Spinal cord (tissue), 10 donors: ENCODE data around the gene NME7. TPM values are rescaled to one million over a fixed set of nuclear protein-coding genes. Genes with fewer than 3 reads are reported as not detected.
"Not testable (repeated sequence)": the region's sequence is repeated elsewhere in the genome, so short reads cannot be mapped to it uniquely, and the experiment has no call there.

ENCODE experiments used
- DNase-seq, 6 donors: peaks; one replicate each; pipeline versions ENCODE4 v3.0.0 to v3.0.0-alpha.2; 2013 to 2015; ENCODE audit warnings: low spot score in 6 of 6, low read depth in 4 of 6
- H3K27ac ChIP-seq: one replicate; pipeline ENCODE4 v1.5.1; 2013; ENCODE audit warnings: low read depth, low read length, control low read depth
- H3K27me3 ChIP-seq: one replicate; pipeline ENCODE4 v1.6.1; 2013; ENCODE audit warnings: low read length; ENCODE audit not compliant: control insufficient read depth, insufficient read depth
- H3K36me3 ChIP-seq: one replicate; pipeline ENCODE4 v1.6.1; 2013; ENCODE audit warnings: low read length; ENCODE audit not compliant: control insufficient read depth, insufficient read depth
- H3K4me1 ChIP-seq: one replicate; pipeline ENCODE4 v1.6.1; 2013; ENCODE audit warnings: low read length; ENCODE audit not compliant: control insufficient read depth, insufficient read depth
- H3K4me3 ChIP-seq: one replicate; pipeline ENCODE4 v1.5.1; 2013; ENCODE audit warnings: low read depth, low read length, control low read depth
- H3K9me3 ChIP-seq: one replicate; pipeline ENCODE4 v1.6.1; 2013; ENCODE audit warnings: low read length; ENCODE audit not compliant: control insufficient read depth, insufficient read depth
- WGBS: methylation state at CpG from one replicate; pipeline ENCODE4 v1.1.5; 2013; ENCODE audit warnings: missing lambda C conversion rate; ENCODE audit not compliant: insufficient coverage; 5-methylcytosine and 5-hydroxymethylcytosine counted together
- polyA plus RNA-seq, 2 donors: library from polyadenylated mRNA; unstranded; fragments of 120-200 nt; gene quantifications; one replicate each; pipeline ENCODE4 v1.2.1, GENCODE V29; 2013; ENCODE audit not compliant: insufficient read length in 2 of 2
- total RNA-seq, 2 donors: library from RNA; depleted of rRNA in 1 of 2; stranded (reverse); fragments of 120-200 nt in 1 of 2; fragments of >200 nt in 1 of 2; gene quantifications; one replicate each; pipeline versions ENCODE4 v1.2.3 to v1.2.4, GENCODE V29; 2013 to 2014
- donor health status: healthy.

NME7 gene
- total and polyA plus RNA-seq, 4 donors = 21.5 to 131 (median 62.7) TPM

GRCh38 chr1:169295425-169295824 is 72.2 kb downstream of the NME7 start:
- Histone ChIP-seq H3K36me3 (no peaks in the 10 kb centered on the region), H3K4me3 (no peak overlapping the region), H3K27ac (no peak overlapping the region), H3K9me3 (no peaks in the 10 kb centered on the region), H3K4me1 (no peaks in the 10 kb centered on the region), H3K27me3 (no peaks in the 10 kb centered on the region)
- DNase-seq = no peak
- WGBS = 100% methylated on average over 1 of the region's 1 CpG

GRCh38 chr1:169289016-169289415 is 78.6 kb downstream of the NME7 start:
- Histone ChIP-seq H3K4me1 (no peaks in the 10 kb centered on the region), H3K4me3 (no peak overlapping the region), H3K27me3 (no peaks in the 10 kb centered on the region), H3K9me3 (peaks cover 2% of the 10 kb centered on the region), H3K36me3 (no peaks in the 10 kb centered on the region), H3K27ac (no peak overlapping the region)
- WGBS = no CpG with 5 or more reads among the region's 1 CpG
- no peak for DNase-seq

- Histone ChIP-seq H3K4me3 (no peak overlapping the region), H3K4me1 (no peaks in the 10 kb centered on the region)
Measured at GRCh38 chr1:169288011-169288414, 79.6 kb downstream of the NME7 start.

GRCh38 chr1:169287280-169287679 is 80.3 kb downstream of the NME7 start:
- H3K4me3 ChIP-seq = no peak overlapping the region
- DNase-seq = no peak
- H3K4me1 ChIP-seq = no peaks in the 10 kb centered on the region
- no peaks in the 10 kb centered on the region for H3K27me3 ChIP-seq
- no peaks in the 10 kb centered on the region for H3K36me3 ChIP-seq
- no CpG with 5 or more reads among the region's 1 CpG for WGBS
- no peak overlapping the region for H3K27ac ChIP-seq
- peaks cover 2% of the 10 kb centered on the region for H3K9me3 ChIP-seq

More at GRCh38 chr1:169288011-169288414, 79.6 kb downstream of the NME7 start:
- peaks cover 2% of the 10 kb centered on the region for H3K9me3 ChIP-seq
- no peaks in the 10 kb centered on the region for H3K27me3 ChIP-seq
- no peaks in the 10 kb centered on the region for H3K36me3 ChIP-seq
- H3K27ac ChIP-seq = no peak overlapping the region
- no peak for DNase-seq
- no CpG with 5 or more reads among the region's 1 CpG for WGBS

- not testable (repeated sequence) for H3K4me1 ChIP-seq, H3K27ac ChIP-seq, DNase-seq, H3K27me3 ChIP-seq, H3K9me3 ChIP-seq, H3K4me3 ChIP-seq, H3K36me3 ChIP-seq
- 100% methylated on average over 2 of the region's 4 CpGs for WGBS
Measured at GRCh38 chr1:169281562-169281961, 86.0 kb downstream of the NME7 start.

GRCh38 chr1:169271098-169271497 is 96.5 kb downstream of the NME7 start:
- Histone ChIP-seq H3K27ac (no peak overlapping the region), H3K4me3 (no peak overlapping the region), H3K27me3 (no peaks in the 10 kb centered on the region), H3K9me3 (no peaks in the 10 kb centered on the region), H3K36me3 (no peaks in the 10 kb centered on the region), H3K4me1 (no peaks in the 10 kb centered on the region)
- 85% methylated on average over 2 of the region's 2 CpGs for WGBS
- no peak for DNase-seq

- WGBS = no CpG with 5 or more reads among the region's 1 CpG
- DNase-seq = no peak
- H3K4me1 ChIP-seq = no peaks in the 10 kb centered on the region
- H3K36me3 ChIP-seq = no peaks in the 10 kb centered on the region
- H3K4me3 ChIP-seq = no peak overlapping the region
- H3K27ac ChIP-seq = no peak overlapping the region
- no peaks in the 10 kb centered on the region for H3K9me3 ChIP-seq
- H3K27me3 ChIP-seq = no peaks in the 10 kb centered on the region
Measured at GRCh38 chr1:169266133-169266532, 101.5 kb downstream of the NME7 start.

GRCh38 chr1:169263059-169263458 is 104.5 kb downstream of the NME7 start:
- no peaks in the 10 kb centered on the region for H3K27me3 ChIP-seq
- H3K27ac ChIP-seq = no peak overlapping the region
- no peak for DNase-seq
- H3K36me3 ChIP-seq = no peaks in the 10 kb centered on the region
- no peaks in the 10 kb centered on the region for H3K4me1 ChIP-seq
- H3K4me3 ChIP-seq = no peak overlapping the region
- no peaks in the 10 kb centered on the region for H3K9me3 ChIP-seq

GRCh38 chr1:169261884-169262283 is 105.7 kb downstream of the NME7 start:
- Histone ChIP-seq H3K4me1 (no peaks in the 10 kb centered on the region), H3K9me3 (peaks cover 3% of the 10 kb centered on the region), H3K4me3 (no peak overlapping the region), H3K27ac (no peak overlapping the region), H3K27me3 (no peaks in the 10 kb centered on the region), H3K36me3 (no peaks in the 10 kb centered on the region)
- WGBS = no CpG with 5 or more reads among the region's 2 CpGs
- no peak for DNase-seq

- Histone ChIP-seq H3K4me3 (no peak overlapping the region), H3K9me3 (peaks cover 3% of the 10 kb centered on the region)
- no CpG with 5 or more reads among the region's 2 CpGs for WGBS
Measured at GRCh38 chr1:169260478-169261151, 107.0 kb downstream of the NME7 start.

More at GRCh38 chr1:169260478-169261151, 107.0 kb downstream of the NME7 start:
- Histone ChIP-seq H3K4me1 (no peaks in the 10 kb centered on the region), H3K27me3 (no peaks in the 10 kb centered on the region), H3K27ac (no peak overlapping the region), H3K36me3 (no peaks in the 10 kb centered on the region)
- DNase-seq = no peak
